Measurements from ENCODE around the gene CDH22.

CDH22 gene

GRCh38 chr20:46296526-46297250 lies 11.6 kb downstream of the CDH22 start:
- peaks cover 5% of the 10 kb centered on the region for H3K4me1 ChIP-seq

GRCh38 chr20:46293084-46293483 lies 15.2 kb downstream of the CDH22 start:
- H3K9me3 ChIP-seq (ENCODE audit: control insufficient read depth, low read length): no peaks in the 10 kb centered on the region
- H3K4me1 ChIP-seq: no peaks in the 10 kb centered on the region
- no peak overlapping the region for H3K4me3 ChIP-seq (ENCODE audit: low read depth, low read length)
- no peaks in the 10 kb centered on the region for H3K36me3 ChIP-seq (ENCODE audit: control insufficient read depth, insufficient read depth, low read length)
- H3K27me3 ChIP-seq (ENCODE audit: control insufficient read depth, insufficient read depth, low read length): peaks cover 5% of the 10 kb centered on the region
- H3K4me2 ChIP-seq (ENCODE audit: low read length): no peak overlapping the region
- no peaks in the 10 kb centered on the region for H3K79me2 ChIP-seq
- H2AFZ ChIP-seq: no peak overlapping the region
- no peak overlapping the region for H3K27ac ChIP-seq
- H3K9ac ChIP-seq: no peak overlapping the region
- no peak for TF ChIP-seq CTCF (IDR thresholded peaks at IDR 0.05)

More at GRCh38 chr20:46296526-46297250, 11.6 kb downstream of the CDH22 start:
- no peak overlapping the region for H3K9ac ChIP-seq
- no peak overlapping the region for H3K4me3 ChIP-seq (ENCODE audit: low read depth, low read length)
- no peak overlapping the region for H3K27ac ChIP-seq
- H3K27me3 ChIP-seq (ENCODE audit: control insufficient read depth, insufficient read depth, low read length): peaks cover 5% of the 10 kb centered on the region
- H3K9me3 ChIP-seq (ENCODE audit: control insufficient read depth, low read length): no peaks in the 10 kb centered on the region
- no peaks in the 10 kb centered on the region for H3K79me2 ChIP-seq
- TF ChIP-seq CTCF (IDR thresholded peaks at IDR 0.05): no peak
- H2AFZ ChIP-seq: no peak overlapping the region
- no peak overlapping the region for H3K4me2 ChIP-seq (ENCODE audit: low read length)
- H3K36me3 ChIP-seq (ENCODE audit: control insufficient read depth, insufficient read depth, low read length): no peaks in the 10 kb centered on the region

GRCh38 chr20:46291401-46291800 lies 16.9 kb downstream of the CDH22 start:
- Histone ChIP-seq H3K4me3 (ENCODE audit: low read depth, low read length) (no peak overlapping the region), H3K79me2 (no peaks in the 10 kb centered on the region), H3K27ac (no peak overlapping the region), H3K9ac (no peak overlapping the region), H3K27me3 (ENCODE audit: control insufficient read depth, insufficient read depth, low read length) (peaks cover 5% of the 10 kb centered on the region), H3K9me3 (ENCODE audit: control insufficient read depth, low read length) (no peaks in the 10 kb centered on the region), H2AFZ (no peak overlapping the region), H3K4me2 (ENCODE audit: low read length) (no peak overlapping the region), H3K4me1 (no peaks in the 10 kb centered on the region), H3K36me3 (ENCODE audit: control insufficient read depth, insufficient read depth, low read length) (no peaks in the 10 kb centered on the region)
- no peak for TF ChIP-seq CTCF (IDR thresholded peaks at IDR 0.05)

GRCh38 chr20:46289432-46289831 lies 18.9 kb downstream of the CDH22 start:
- H3K9ac ChIP-seq: no peak overlapping the region
- TF ChIP-seq CTCF (IDR thresholded peaks at IDR 0.05): no peak
- H3K36me3 ChIP-seq (ENCODE audit: control insufficient read depth, insufficient read depth, low read length): no peaks in the 10 kb centered on the region
- no peak overlapping the region for H3K4me3 ChIP-seq (ENCODE audit: low read depth, low read length)
- no peak overlapping the region for H2AFZ ChIP-seq
- no peak overlapping the region for H3K27ac ChIP-seq
- H3K4me1 ChIP-seq: no peaks in the 10 kb centered on the region
- H3K27me3 ChIP-seq (ENCODE audit: control insufficient read depth, insufficient read depth, low read length): peaks cover 3% of the 10 kb centered on the region
- H3K79me2 ChIP-seq: no peaks in the 10 kb centered on the region
- H3K4me2 ChIP-seq (ENCODE audit: low read length): no peak overlapping the region
- no peaks in the 10 kb centered on the region for H3K9me3 ChIP-seq (ENCODE audit: control insufficient read depth, low read length)

GRCh38 chr20:46286977-46287376 lies 21.3 kb downstream of the CDH22 start:
- H3K27ac ChIP-seq: no peak overlapping the region
- no peaks in the 10 kb centered on the region for H3K4me1 ChIP-seq
- H3K9me3 ChIP-seq (ENCODE audit: control insufficient read depth, low read length): no peaks in the 10 kb centered on the region
- no peak for TF ChIP-seq CTCF (IDR thresholded peaks at IDR 0.05)
- no peak overlapping the region for H2AFZ ChIP-seq
- H3K79me2 ChIP-seq: no peaks in the 10 kb centered on the region
- no peak overlapping the region for H3K4me2 ChIP-seq (ENCODE audit: low read length)
- H3K27me3 ChIP-seq (ENCODE audit: control insufficient read depth, insufficient read depth, low read length): no peaks in the 10 kb centered on the region
- H3K9ac ChIP-seq: no peak overlapping the region
- no peak overlapping the region for H3K4me3 ChIP-seq (ENCODE audit: low read depth, low read length)
- H3K36me3 ChIP-seq (ENCODE audit: control insufficient read depth, insufficient read depth, low read length): no peaks in the 10 kb centered on the region

Measured in parathyroid adenoma (tissue), 2 donors.